GM19043 (cell line): ENCODE data around the gene ASCC2.
"Not testable (repeated sequence)": the region's sequence is repeated elsewhere in the genome, so short reads cannot be mapped to it uniquely, and the experiment has no call there.

Experiments
- ATAC-seq: cut with Tn5 transposase; IDR thresholded peaks from one replicate; pipeline ENCODE4 v1.9.1; 2021; ENCODE audit warnings: low read depth; ENCODE audit not compliant: unreplicated experiment

Gene ASCC2

GRCh38 chr22:29758068-29758622, 79.9 kb downstream of the ASCC2 start:
- no peak for ATAC-seq

GRCh38 chr22:29757096-29757495, 81.0 kb downstream of the ASCC2 start:
- no peak for ATAC-seq

GRCh38 chr22:29756341-29756740, 81.7 kb downstream of the ASCC2 start:
- no peak for ATAC-seq

GRCh38 chr22:29755889-29756288, 82.2 kb downstream of the ASCC2 start:
- ATAC-seq = no peak

GRCh38 chr22:29754658-29755395, 83.2 kb downstream of the ASCC2 start:
- ATAC-seq = not testable (repeated sequence)

GRCh38 chr22:29753808-29754657, 84.0 kb downstream of the ASCC2 start:
- no peak for ATAC-seq

- no peak for ATAC-seq
Measured at GRCh38 chr22:29751669-29752068, 86.4 kb downstream of the ASCC2 start.

- no peak for ATAC-seq
Measured at GRCh38 chr22:29750559-29751538, 87.2 kb downstream of the ASCC2 start.

GRCh38 chr22:29750029-29750428, 88.0 kb downstream of the ASCC2 start:
- ATAC-seq = no peak

GRCh38 chr22:29748248-29748893, 89.7 kb downstream of the ASCC2 start:
- ATAC-seq = no peak

GRCh38 chr22:29747832-29748231, 90.2 kb downstream of the ASCC2 start:
- ATAC-seq = no peak

- no peak for ATAC-seq
Measured at GRCh38 chr22:29744902-29745301, 93.2 kb downstream of the ASCC2 start.

GRCh38 chr22:29742326-29742725, 95.7 kb downstream of the ASCC2 start:
- ATAC-seq = no peak

GRCh38 chr22:29741926-29742325, 96.1 kb downstream of the ASCC2 start:
- ATAC-seq = no peak

GRCh38 chr22:29740216-29740615, 97.9 kb downstream of the ASCC2 start:
- no peak for ATAC-seq

GRCh38 chr22:29739346-29739875, 98.7 kb downstream of the ASCC2 start:
- ATAC-seq = no peak
